GM18498 (cell line): Measurements from ENCODE around the gene ARMC12.
"Not testable (repeated sequence)": the region's sequence is repeated elsewhere in the genome, so short reads cannot be mapped to it uniquely, and the experiment has no call there.

Experiments
- ATAC-seq: cut with Tn5 transposase; IDR thresholded peaks from one replicate; pipeline ENCODE4 v1.9.1; 2021; ENCODE audit warnings: mild to moderate bottlenecking, moderate library complexity; ENCODE audit not compliant: unreplicated experiment

Gene ARMC12

DNA sequence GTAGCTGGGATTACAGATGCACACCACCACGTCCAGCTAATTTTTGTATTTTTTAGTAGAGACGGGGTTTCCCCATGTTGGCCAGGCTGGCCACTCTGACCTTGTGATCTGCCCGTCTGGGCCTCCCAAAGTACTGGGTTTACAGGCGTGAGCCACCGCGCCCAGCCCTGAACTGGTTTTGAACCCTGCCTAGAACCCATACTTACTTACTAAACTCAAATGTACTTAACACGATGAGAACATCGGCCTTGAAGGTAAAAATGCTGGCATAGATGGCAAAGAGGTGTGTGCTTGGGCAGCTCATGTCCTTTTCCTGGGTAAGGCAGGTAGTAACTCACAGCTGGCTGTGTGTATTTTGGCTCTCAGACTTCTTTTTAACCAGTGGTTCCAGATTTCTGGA is 3.2 kb upstream of the ARMC12 start:
- ATAC-seq = no peak

DNA sequence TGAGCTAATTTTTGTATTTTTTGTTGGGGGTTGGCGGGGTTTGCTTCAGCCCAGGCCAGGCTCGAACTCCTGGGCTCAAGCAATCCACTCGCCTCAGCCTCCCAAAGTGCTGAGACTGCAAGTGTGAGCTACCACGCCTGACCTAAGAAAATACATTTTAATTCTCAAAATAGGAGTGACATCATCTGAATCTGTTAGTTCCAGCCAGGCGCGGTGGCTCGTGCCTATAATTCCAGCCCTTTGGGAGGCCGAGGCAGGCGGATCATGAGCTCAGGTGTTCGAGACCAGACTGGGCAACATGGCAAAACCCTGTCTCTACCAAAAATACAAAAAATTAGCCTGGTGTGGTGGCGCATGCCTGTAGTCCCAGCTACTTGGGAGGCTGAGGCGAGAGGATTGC is 2.5 kb upstream of the ARMC12 start:
- ATAC-seq = not testable (repeated sequence)

DNA sequence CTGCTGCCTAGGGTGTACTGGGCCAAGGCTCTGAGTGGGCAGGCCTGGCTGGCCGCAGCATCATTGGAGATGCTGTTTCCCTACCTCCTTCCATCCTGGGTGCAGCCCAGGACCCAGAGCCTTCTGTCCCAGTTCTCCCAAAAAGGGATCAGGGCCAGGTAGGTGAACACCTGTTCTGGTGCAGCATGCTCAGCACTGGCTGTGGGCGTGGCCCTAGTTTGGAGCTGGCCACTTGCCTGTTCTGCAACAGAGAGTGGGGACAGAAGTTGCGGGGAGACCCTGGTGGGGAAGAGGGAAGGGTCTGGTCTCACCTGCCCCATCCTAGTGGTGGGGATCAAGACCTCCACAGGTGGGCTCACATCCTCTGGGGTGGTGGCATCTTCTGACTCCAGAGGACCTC is 1.4 kb upstream of the ARMC12 start:
- ATAC-seq = no peak

DNA sequence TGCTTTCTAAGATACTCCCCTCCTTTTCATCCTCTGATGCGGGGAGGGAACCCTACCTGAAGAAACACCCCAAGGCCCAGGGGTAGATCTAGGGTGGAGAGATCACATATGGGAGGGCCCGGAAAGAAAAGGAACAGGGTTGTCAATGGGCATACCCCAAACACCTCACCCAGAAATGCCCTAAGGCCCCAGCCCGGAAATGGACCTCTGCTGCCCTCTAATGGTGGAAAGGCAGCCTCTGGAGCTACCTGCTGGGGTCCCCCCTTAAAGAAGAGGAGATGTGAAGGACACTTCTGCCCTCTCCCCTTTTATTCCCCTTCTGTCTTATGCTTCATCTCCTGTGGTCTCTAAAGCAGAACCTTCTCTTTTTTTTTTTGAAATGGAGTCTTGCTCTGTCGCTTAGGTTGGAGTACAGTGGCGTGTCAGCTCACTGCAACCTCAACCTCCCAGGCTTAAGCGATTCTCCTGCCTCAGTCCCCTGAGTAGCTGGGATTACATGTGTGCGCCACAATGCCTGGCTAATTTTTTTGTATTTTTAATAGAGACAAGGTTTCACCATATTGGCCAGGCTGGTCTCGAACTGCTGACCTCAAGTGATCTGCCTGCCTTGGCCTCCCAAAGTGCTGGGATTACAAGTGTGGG is 458 bp upstream of the ARMC12 start:
- ATAC-seq = no peak

DNA sequence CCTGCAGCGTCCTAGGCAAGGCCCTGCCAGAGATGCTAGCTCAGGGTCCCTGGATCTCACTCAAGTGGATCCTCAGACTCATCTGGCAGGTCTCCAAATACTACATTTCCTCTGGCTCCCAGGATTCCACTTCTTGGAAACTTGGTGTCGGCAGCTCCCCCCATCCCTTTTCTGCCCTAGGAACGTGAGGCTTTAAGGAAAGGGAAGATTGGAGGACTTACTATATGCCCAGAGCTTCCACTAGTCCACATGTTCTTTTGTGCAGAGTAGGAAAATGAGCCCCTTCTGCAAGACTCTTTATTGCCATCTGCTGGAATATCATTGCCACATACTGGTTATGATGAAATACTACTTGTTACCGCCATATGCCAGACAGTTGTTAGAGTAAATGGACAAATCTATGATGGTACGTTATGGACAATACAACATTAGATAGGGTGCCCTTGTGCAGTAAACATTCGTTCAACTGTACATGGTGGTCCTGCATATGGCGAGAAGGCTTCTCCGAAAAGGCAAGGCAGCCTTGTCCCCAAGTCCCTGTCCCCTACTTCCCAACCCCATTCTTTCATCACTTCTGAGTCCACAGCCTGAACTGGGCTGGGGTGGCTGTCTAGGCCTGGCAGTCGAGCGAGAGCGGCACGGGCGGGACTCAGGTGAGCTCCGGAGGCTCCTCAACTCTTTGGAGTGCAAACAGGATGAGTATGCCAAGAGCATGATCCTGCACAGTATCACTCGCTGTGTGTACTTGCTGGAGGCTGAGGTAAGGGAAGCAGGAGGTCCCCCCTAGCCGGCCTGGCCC is 780 bp downstream of the ARMC12 start:
- ATAC-seq = no peak

GRCh38 chr6:35739645-35740524 is 3.1 kb downstream of the ARMC12 start:
- ATAC-seq = no peak

GRCh38 chr6:35742842-35743241 is 6.0 kb downstream of the ARMC12 start:
- no peak for ATAC-seq

GRCh38 chr6:35745509-35745908 is 8.7 kb downstream of the ARMC12 start:
- no peak for ATAC-seq

- ATAC-seq = no peak
These were observed 9.7 kb downstream of the ARMC12 start for GRCh38 chr6:35746516-35746915.

DNA sequence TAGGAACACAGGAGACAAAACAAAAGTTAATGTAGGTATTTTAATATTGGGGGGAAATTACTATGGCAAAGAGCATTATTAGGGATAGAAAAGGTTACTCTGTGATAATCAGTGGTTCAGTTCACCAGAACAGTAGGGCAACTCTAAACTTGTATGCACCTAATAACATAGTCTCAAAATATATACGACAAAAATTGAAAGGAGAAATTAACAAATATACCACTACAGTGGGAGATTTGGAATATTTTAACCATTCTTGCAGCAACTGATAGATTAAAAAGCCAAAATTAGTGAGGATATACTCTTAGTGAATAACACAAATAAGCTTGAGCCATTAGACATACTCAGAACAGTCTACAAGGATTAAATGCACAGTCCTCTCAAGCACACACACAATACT is 11.0 kb downstream of the ARMC12 start:
- no peak for ATAC-seq

GRCh38 chr6:35750557-35750956 is 13.7 kb downstream of the ARMC12 start:
- ATAC-seq = no peak

DNA sequence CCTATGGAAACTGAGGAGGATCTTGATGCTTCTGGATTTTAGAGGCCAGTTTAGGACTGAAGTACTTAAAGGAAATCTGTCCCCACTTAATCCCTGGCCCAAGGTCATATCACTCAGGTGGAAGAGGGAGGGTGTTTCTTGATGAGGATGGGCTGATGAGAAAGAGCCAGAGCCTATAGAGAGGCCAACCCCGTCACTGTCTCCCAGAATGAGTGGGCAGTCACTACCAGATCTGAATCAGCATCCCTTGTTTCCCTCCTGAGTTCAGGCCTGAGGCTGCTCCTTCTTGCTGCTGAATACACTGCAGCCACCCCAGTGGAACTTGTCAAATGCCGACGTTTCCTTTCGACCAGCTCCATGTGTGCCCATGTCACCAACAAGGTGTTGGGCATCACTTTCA is 14.8 kb downstream of the ARMC12 start:
- ATAC-seq = no peak

- no peak for ATAC-seq
These were observed 15.5 kb downstream of the ARMC12 start for GRCh38 chr6:35752330-35752729.

GRCh38 chr6:35754452-35755277 is 17.8 kb downstream of the ARMC12 start:
- no peak for ATAC-seq

GRCh38 chr6:35755278-35755924 is 18.6 kb downstream of the ARMC12 start:
- ATAC-seq = no peak

DNA sequence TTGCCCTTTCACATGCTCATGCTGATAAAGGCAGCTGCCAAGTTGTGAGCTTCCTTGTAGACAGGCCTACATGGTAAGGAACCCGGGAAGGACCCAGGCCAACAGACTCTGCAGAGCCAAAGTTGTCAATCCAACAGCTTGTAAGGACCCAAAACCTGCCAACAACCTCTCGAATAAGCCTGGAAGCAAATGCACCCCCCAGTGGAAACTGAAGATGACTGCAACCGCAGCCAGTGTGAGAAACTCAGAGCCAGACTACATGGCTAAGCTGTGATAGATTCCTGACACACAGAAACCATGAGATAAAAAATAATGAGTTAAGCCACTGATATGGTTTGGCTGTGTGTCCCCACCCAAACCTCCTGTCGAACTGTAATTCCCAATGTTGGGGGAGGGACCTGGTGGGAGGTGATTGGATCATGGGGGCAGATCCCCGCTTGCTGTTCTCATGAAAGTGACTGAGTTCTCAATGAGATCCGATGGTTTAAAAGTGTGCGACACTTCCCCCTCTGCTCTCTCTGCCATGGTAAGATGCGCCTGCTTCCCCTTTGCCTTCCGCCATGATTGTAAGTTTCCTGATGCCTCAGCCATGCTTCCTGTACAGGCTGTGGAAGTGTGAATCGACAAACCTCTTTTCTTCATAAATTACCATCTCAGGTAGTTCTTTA is 20.8 kb downstream of the ARMC12 start:
- no peak for ATAC-seq

DNA sequence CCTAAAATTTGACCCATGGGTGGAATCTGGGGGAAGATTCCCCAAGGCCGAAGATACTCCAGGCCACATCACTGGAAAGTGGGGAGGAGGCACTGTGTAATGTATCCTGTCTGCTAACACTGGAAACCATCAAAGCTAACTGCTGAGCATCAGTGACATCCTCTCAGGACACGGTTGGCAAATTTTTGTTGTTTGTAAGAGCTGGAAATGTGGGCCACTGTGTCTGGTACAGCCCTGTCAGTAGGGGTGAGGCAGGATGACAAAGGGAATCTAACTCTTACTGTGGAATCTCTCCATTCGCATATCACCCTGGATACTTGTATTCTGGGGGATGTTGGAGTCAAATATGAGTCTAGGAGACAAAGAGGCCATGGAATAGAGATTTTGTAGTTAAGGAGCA is 22.6 kb downstream of the ARMC12 start:
- no peak for ATAC-seq

DNA sequence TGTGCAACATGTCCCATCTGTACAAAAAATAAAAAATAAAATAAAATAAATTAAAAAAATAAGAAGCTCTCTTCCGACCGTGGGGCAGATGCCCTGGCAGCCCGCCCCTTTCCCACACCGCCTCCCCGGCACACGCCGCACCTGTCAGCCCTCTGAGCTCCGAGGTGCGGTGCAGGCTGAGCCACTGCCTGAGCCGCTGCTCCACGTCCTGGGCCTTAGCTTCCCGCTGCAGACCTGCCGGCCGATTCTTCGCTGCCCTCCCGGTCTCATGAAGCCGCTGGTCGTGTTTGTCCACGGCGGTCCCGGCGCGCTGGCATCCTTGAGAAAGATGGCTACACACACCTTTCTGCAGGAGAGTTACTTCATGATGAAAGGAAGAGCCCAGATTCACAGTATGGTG is 28.9 kb downstream of the ARMC12 start:
- ATAC-seq = no peak

- ATAC-seq = no peak
These were observed 32.4 kb downstream of the ARMC12 start for GRCh38 chr6:35769211-35769610.

DNA sequence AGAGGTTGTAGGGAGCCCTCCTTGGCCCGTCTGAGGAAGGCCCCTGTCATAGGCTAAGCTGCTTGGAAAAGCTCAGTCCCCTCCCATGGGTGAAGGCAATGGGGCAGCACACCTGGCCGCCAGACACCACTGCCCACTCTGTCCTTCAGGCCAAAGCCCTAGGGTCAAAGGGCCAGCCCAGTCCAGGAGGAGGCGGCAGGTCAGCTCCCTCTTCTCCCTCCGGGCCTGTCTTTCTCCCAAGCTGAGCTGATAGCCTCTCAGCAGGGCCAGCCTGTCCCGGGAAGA is 34.5 kb downstream of the ARMC12 start:
- ATAC-seq = no peak
